ENCODE results near the gene COG2.

The COG2 gene

DNA sequence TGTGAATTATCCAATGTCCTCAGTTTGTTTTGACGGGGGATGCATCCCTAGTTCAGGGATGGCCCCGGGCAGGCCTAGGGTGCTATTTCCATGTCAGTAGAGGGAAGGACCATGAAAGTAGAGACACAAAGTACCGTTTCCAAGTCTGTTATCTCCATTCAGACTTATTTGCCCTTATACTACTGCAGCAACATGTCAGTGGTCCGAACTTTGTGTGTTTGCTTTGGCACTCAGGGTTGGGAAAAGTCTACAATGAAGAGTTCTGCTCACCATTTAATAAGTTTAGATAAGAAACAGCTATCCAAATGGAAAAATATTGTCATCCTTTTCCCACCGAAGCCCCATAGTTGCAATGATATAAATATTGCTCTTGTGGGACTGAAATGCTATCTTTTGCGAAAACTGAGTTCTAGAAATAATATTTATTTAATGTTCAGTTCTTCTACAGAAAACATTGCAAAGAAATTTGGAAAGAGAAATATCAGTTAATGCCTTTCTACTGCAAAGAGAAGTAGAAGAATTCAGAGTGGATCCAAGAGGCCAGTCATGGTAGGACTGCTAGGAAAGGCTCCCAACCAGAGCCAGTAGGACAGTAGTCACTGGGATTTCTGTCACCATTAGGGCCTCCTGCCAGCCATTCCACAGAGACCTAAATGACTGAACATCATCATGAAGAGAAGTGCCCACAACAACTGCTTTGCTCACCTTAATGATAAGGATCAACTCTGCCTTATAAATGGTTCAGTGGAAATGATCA is 83.2 kb downstream of the COG2 start:
- no peak for DNase-seq

DNA sequence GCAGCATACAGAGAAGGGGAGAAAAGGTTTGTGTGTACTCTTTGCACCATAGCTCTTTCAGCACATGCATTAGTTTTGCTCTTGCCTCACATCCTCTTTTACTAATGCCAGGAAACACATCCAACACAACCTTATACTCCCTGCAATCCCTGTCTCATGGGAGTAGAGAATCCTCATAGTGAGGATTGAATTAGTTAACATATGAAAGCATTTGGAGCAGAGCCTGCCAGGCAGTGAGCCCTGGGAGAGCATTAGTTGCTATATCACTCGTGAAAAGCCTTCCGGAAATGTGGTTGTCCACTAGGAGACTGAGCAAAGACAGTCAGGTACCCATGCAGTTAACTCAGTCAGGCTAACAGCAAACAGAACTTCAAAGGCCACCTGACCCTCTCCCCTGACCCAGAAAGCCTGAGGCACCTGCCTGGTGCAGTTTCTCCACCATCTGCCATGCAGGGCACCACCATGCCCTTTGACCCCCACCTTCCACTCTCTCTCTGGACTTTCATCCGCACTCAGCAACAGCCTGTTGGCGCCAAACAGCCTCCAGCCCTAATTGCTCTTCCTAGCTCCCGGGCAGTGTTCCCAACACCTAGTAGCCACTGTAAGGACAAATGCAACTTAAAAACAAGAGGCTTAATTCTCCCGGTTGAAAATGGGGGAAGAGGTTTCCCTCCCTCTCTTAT is 86.6 kb downstream of the COG2 start:
- no peak for DNase-seq

DNA sequence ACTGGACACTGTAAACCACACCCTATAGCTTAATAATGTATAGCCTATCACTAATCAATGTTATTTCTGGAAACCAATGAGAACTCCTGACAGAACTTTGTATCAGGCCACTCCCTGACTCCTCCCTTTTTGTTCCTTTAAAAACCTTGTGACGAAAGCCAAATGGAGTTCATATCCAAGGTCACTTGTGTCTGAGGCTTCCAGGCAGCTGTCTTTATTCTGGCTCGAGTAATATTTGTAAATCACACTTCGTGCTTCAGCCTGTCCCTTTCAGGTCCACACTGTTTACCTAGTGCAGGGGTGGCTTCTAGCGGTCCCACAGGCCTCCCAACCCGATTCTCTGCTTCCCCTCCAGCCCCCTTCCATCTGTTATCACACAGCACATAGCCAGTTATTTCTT is 88.7 kb downstream of the COG2 start:
- DNase-seq: no peak

DNA sequence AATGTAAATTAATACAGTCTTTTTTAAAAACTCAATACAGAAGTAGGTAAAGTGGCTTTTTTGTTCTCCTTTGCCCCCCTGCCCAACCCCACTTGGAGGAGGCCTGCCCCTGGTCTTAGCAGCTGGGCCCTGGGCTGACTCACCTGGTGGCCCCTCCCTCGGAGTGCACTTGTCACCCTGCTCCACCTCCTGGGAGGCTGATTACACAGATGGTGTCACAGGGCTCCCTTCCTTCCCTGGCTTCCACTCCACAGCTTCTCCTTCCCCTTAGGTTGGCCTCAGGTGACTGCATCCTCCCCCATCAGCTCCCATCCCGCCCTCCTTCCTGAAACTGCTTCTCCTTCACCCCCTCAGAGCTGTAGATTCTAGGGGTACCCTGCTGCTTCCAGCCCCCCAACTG is 93.2 kb downstream of the COG2 start:
- no peak for DNase-seq

DNA sequence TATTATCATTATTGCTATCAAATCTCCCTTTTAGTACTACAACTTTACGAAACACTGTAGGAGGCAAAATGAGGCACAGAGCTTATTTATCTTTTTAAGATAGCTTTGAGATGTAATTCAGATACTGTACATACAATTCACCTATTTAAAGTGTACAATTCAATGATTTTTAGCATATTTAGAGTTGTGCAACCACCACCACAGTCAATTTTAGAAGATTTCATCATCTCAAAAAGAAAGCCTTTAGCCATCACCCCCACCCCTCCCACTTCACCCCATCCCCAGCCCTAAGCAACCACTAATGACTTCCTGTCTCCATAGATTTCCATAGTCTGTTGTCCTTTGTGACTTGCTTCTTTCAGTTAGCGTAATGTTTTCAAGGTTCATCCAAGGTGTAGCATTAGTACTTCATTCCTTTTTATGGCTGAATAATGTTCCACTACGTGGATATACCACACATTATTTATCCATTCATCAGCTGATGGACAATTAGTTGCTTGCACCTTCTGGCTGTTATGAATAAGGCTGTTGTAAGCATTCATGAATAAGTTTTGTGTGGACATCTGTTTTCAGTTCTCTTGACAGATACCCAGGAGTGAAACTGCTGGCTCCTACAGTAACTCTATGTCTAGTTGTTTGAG is 95.5 kb downstream of the COG2 start:
- DNase-seq: no peak

DNA sequence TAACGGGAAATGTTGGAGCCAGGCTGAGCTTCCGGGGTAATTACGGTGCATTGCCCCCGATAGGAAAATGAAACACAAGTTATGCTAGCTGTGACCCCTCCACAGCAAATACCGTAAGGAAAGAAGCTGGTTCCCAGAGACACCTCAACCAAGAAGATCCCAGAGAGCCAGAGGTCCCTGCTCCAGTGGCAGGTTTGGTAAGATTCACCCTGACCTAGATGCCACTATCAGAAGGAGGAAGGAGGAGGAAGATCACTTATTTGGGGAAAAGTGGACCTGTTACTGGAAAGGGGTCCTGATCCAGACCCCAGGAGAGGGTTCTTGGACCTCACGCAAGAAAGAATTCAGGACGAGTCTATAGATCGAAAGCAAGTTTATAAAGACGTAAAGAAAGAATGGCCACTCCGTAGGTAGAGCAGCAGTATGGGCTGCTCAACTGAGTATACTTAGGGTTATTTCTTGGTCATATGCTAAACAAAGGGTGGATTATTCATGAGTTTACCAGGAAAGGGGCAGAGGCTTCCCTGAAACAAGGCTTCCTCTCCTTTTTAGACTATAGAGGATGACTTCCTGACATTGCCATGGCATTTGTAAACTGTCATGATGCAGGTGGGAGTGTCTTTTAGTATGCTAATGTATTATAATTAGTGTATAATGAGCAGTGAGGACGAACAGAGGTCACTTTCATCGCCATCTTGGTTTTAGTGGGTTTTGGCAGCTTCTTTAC is 97.4 kb downstream of the COG2 start:
- no peak for DNase-seq

All from activated CD8-positive, alpha-beta memory T cell treated with anti-CD3 and anti-CD28 coated beads, Interleukin-2, amount 50 U/mL, for 48 hours (primary cell).